ENCODE measurements around the gene DDX50.
"Not testable (repeated sequence)": the region's sequence is repeated elsewhere in the genome, so short reads cannot be mapped to it uniquely, and the experiment has no call there.

- TF ChIP-seq CTCF, POLR2A, EP300 (IDR thresholded peaks at IDR 0.05): not testable (repeated sequence)
Measured at GRCh38 chr10:68929157-68929556, 28.0 kb downstream of the DDX50 start.

Data from tibial nerve (tissue), 4 donors.